ENCODE measurements around the gene XRCC1.

DNA sequence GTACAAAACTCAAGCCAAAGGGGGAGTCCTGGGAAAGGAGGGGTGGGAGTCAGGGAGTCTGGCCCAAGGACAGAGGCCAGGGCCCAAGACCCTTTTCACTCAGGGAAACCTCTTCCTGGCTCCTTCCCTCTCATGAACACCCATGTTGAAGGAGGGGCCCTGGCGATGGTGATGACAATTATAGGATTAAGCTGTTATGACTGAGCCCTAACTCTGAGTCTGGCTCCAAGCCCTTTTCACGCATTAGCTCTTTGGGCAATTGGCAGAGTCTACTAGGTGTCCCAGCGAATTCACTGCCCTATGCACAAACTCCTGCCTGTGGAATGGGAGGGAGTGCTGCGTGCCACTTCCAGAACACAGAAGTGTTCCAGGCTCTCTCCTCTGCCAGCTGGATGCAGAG, 21.7 kb downstream of the XRCC1 start:
- no peak for TF ChIP-seq ZNF274 (IDR thresholded peaks at IDR 0.05; ENCODE audit: low read depth, low read length)
- no peak for TF ChIP-seq YY1 (IDR thresholded peaks at IDR 0.05; ENCODE audit: insufficient read depth, insufficient read length)

Data from NT2/D1 (cell line).